ENCODE results near the gene CD99.

DNA sequence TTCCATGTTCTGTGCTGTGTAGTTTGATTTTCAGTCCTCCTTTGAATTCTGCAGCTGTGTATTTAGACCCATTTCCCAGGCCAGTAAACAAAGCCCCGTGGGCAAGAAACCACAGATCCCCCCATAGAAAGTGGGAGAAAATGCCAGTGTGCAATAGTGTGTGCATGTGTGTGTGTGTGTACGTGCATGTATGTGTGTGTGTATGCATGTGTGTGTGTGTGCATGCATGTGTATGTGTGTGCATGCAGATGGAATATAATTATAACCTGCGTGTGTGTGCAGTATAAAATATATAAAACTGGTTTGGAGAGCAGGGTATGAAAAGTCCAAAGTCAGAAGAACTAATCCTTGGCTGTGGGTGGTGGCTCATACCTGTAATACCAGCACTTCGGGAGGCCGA lies 5.2 kb upstream of the CD99 start:
- TF ChIP-seq, protein P1, sequence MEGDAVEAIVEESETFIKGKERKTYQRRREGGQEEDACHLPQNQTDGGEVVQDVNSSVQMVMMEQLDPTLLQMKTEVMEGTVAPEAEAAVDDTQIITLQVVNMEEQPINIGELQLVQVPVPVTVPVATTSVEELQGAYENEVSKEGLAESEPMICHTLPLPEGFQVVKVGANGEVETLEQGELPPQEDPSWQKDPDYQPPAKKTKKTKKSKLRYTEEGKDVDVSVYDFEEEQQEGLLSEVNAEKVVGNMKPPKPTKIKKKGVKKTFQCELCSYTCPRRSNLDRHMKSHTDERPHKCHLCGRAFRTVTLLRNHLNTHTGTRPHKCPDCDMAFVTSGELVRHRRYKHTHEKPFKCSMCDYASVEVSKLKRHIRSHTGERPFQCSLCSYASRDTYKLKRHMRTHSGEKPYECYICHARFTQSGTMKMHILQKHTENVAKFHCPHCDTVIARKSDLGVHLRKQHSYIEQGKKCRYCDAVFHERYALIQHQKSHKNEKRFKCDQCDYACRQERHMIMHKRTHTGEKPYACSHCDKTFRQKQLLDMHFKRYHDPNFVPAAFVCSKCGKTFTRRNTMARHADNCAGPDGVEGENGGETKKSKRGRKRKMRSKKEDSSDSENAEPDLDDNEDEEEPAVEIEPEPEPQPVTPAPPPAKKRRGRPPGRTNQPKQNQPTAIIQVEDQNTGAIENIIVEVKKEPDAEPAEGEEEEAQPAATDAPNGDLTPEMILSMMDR (IDR thresholded peaks at IDR 0.05), result no peak
- no peak for TF ChIP-seq POLR2A (IDR thresholded peaks at IDR 0.05)

Data from adrenal gland (tissue), 5 donors.